Measurements from ENCODE around the gene ATG9B. TPM values are rescaled to one million over a fixed set of nuclear protein-coding genes. Genes with fewer than 3 reads are reported as not detected.

The ATG9B gene
- total and polyA plus RNA-seq, 9 of the 15 experiments (the other 6 are each of a cell fraction or from before 2014, with no cell fraction given): 0.29 to 8.0 (median 2.1) TPM

DNA sequence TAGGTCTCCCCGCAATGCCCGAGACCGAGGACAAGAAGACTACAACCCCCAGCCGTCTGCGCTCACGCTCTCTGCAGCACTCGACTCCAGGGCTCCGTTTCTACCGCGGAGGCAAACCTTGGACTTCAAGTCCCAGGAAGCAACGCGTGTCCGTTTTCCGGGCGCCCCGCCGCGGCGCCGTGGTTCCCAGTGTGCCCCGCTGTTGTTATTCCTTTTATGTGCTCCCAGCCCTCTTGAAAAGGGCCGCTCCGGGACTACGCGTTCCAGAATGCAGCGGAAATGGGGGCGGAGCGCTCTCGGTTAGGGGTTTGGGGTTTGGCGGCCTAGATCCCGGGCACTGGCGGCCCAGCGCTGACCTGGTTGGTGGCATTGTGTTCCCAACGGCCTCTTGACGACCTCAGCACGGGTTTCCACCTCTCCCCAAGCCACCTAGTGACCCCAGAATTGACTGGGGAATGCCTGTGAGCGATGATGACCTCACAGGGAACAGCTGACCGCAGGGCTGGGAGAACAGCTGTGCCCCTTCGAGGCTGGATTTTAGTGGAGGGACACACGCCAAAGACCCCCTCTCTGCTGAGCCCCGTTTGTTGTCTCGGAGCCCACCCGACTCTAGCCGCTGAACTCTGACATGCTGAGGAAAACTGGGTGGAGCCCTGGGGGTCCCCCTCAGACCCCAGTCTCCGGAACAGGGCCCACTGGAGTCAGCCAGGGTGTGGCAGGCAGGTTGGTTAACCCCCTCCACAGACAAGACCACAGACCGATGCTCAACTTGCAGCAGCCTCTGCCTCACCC lies 33.9 kb upstream of the ATG9B start (continued):
- TF ChIP-seq, protein P1, sequence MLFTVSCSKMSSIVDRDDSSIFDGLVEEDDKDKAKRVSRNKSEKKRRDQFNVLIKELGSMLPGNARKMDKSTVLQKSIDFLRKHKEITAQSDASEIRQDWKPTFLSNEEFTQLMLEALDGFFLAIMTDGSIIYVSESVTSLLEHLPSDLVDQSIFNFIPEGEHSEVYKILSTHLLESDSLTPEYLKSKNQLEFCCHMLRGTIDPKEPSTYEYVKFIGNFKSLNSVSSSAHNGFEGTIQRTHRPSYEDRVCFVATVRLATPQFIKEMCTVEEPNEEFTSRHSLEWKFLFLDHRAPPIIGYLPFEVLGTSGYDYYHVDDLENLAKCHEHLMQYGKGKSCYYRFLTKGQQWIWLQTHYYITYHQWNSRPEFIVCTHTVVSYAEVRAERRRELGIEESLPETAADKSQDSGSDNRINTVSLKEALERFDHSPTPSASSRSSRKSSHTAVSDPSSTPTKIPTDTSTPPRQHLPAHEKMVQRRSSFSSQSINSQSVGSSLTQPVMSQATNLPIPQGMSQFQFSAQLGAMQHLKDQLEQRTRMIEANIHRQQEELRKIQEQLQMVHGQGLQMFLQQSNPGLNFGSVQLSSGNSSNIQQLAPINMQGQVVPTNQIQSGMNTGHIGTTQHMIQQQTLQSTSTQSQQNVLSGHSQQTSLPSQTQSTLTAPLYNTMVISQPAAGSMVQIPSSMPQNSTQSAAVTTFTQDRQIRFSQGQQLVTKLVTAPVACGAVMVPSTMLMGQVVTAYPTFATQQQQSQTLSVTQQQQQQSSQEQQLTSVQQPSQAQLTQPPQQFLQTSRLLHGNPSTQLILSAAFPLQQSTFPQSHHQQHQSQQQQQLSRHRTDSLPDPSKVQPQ (CRISPR knock-in tag; IDR thresholded peaks at IDR 0.05; ENCODE audit: borderline replicate concordance): no peak
- TF ChIP-seq BHLHE40 (IDR thresholded peaks at IDR 0.05; ENCODE audit: low read length) (peak; percentile 67), MEF2A (IDR thresholded peaks at IDR 0.05; ENCODE audit: control insufficient read depth, low read depth, low read length) (no peak), ZC3H4 (CRISPR knock-in tag; IDR thresholded peaks at IDR 0.05; ENCODE audit: borderline replicate concordance) (no peak), MCM3 (IDR thresholded peaks at IDR 0.05) (no peak), RB1 (IDR thresholded peaks at IDR 0.05; ENCODE audit: low read depth) (peak; percentile 44), ZNF282 (CRISPR knock-in tag; IDR thresholded peaks at IDR 0.05) (no peak), TCF7 (IDR thresholded peaks at IDR 0.05; ENCODE audit: borderline replicate concordance) (peak; percentile 98), BACH1 (tag; IDR thresholded peaks at IDR 0.05) (peak; percentile 86; the same call in 1 of the 2 replicates), POLR2AphosphoS5 (IDR thresholded peaks at IDR 0.05; ENCODE audit: control insufficient read depth, insufficient read depth, low read depth, low read length) (0 out of 2 replicates have a peak, but pooled peaks have one; percentile 31), NCOA6 (IDR thresholded peaks at IDR 0.05) (no peak), TEAD1 (CRISPR knock-in tag; IDR thresholded peaks at IDR 0.05) (peak; percentile 18 to 80; a peak in 3 of 4 replicates), GTF2B (IDR thresholded peaks at IDR 0.05; ENCODE audit: extremely low read depth, insufficient read length) (no peak), IRF2 (CRISPR knock-in tag; IDR thresholded peaks at IDR 0.05) (no peak), ZNF740 (CRISPR knock-in tag; IDR thresholded peaks at IDR 0.05) (no peak), ZNF740 (tag; IDR thresholded peaks at IDR 0.05) (no peak), KLF1 (tag; IDR thresholded peaks at IDR 0.05) (peak; percentile 50)
- TF ChIP-seq, protein P2, sequence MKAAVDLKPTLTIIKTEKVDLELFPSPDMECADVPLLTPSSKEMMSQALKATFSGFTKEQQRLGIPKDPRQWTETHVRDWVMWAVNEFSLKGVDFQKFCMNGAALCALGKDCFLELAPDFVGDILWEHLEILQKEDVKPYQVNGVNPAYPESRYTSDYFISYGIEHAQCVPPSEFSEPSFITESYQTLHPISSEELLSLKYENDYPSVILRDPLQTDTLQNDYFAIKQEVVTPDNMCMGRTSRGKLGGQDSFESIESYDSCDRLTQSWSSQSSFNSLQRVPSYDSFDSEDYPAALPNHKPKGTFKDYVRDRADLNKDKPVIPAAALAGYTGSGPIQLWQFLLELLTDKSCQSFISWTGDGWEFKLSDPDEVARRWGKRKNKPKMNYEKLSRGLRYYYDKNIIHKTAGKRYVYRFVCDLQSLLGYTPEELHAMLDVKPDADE (conservative IDR thresholded peaks at IDR 0.05; ENCODE audit: control insufficient read depth, low read depth, low read length): peak; percentile 100
- TF ChIP-seq, protein P3, sequence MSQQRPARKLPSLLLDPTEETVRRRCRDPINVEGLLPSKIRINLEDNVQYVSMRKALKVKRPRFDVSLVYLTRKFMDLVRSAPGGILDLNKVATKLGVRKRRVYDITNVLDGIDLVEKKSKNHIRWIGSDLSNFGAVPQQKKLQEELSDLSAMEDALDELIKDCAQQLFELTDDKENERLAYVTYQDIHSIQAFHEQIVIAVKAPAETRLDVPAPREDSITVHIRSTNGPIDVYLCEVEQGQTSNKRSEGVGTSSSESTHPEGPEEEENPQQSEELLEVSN (IDR thresholded peaks at IDR 0.05; ENCODE audit: borderline replicate concordance in 1 of 2, extremely low read depth in 1 of 2, insufficient read depth in 1 of 2, insufficient read length in 1 of 2, low read depth in 1 of 2, low read length in 1 of 2, poor library complexity in 1 of 2, severe bottlenecking in 1 of 2): peak in 1 of 2 experiments; percentile 6
- TF ChIP-seq, protein P4, sequence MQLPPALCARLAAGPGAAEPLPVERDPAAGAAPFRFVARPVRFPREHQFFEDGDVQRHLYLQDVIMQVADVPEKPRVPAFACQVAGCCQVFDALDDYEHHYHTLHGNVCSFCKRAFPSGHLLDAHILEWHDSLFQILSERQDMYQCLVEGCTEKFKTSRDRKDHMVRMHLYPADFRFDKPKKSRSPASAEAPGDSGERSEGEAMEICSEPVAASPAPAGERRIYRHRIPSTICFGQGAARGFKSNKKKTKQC (CRISPR knock-in tag; IDR thresholded peaks at IDR 0.05): peak; percentile 47; the same call in 1 of the 2 replicates
